ENCODE data around the gene ZNF705A.
"Not testable (repeated sequence)": the region's sequence is repeated elsewhere in the genome, so short reads cannot be mapped to it uniquely, and the experiment has no call there.

Gene ZNF705A

GRCh38 chr12:8156845-8157244 lies at the start of gene ZNF705A:
Gene ZNF705A, plus strand, starts transcription at chr12:8157015. Its CDS starts 15,611 bp downstream, at chr12:8172626.
- no peak within 1 kb of the TSS for H3K4me3 ChIP-seq (ENCODE audit: low read depth, low read length)
- no peak for TF ChIP-seq CTCF (IDR thresholded peaks at IDR 0.05; ENCODE audit: low read depth, low read length, missing control alignments)
- DNase-seq (ENCODE audit: low read depth) = no peak

- peak; percentile 91 for TF ChIP-seq CTCF (IDR thresholded peaks at IDR 0.05; ENCODE audit: low read depth, low read length, missing control alignments)
- peak; percentile 56 for DNase-seq (ENCODE audit: low read depth)
Observed at GRCh38 chr12:8108808-8109398, 47.9 kb upstream of the ZNF705A start.

GRCh38 chr12:8113117-8113516 lies 43.7 kb upstream of the ZNF705A start:
- not testable (repeated sequence) for DNase-seq (ENCODE audit: low read depth); H3K4me3 ChIP-seq (ENCODE audit: low read depth, low read length)

More at GRCh38 chr12:8108808-8109398, 47.9 kb upstream of the ZNF705A start:
- H3K4me3 ChIP-seq (ENCODE audit: low read depth, low read length) = no peak overlapping the region

- TF ChIP-seq CTCF (IDR thresholded peaks at IDR 0.05; ENCODE audit: low read depth, low read length, missing control alignments) = no peak
- no peak overlapping the region for H3K4me3 ChIP-seq (ENCODE audit: low read depth, low read length)
- no peak for DNase-seq (ENCODE audit: low read depth)
Observed at GRCh38 chr12:8120072-8120713, 36.6 kb upstream of the ZNF705A start.

- no peak within 1 kb of the TSS for H3K4me3 ChIP-seq (ENCODE audit: low read depth, low read length)
- TF ChIP-seq CTCF (IDR thresholded peaks at IDR 0.05; ENCODE audit: low read depth, low read length, missing control alignments) = no peak
- DNase-seq (ENCODE audit: low read depth) = no peak
Observed at GRCh38 chr12:8123124-8123912, 33.5 kb upstream of the ZNF705A start, which contains the start of gene CLEC4A. Gene CLEC4A, plus strand, starts transcription at chr12:8123617. Its CDS starts 262 bp downstream, at chr12:8123879.

- no peak for DNase-seq (ENCODE audit: low read depth)
- no peak overlapping the region for H3K4me3 ChIP-seq (ENCODE audit: low read depth, low read length)
- no peak for TF ChIP-seq CTCF (IDR thresholded peaks at IDR 0.05; ENCODE audit: low read depth, low read length, missing control alignments)
Observed at GRCh38 chr12:8127138-8127537, 29.7 kb upstream of the ZNF705A start.

- DNase-seq (ENCODE audit: low read depth); H3K4me3 ChIP-seq (ENCODE audit: low read depth, low read length): not testable (repeated sequence)
Observed at GRCh38 chr12:8133636-8134397, 23.0 kb upstream of the ZNF705A start.

GRCh38 chr12:8134398-8134930 lies 22.4 kb upstream of the ZNF705A start:
- not testable (repeated sequence) for DNase-seq (ENCODE audit: low read depth); H3K4me3 ChIP-seq (ENCODE audit: low read depth, low read length)

- not testable (repeated sequence) for H3K4me3 ChIP-seq (ENCODE audit: low read depth, low read length); DNase-seq (ENCODE audit: low read depth)
Observed at GRCh38 chr12:8141647-8142046, 15.2 kb upstream of the ZNF705A start.
